CD4-positive, CD25-positive, alpha-beta regulatory T cell (primary cell): ENCODE results near the gene TPRA1. TPM values are rescaled to one million over a fixed set of nuclear protein-coding genes. Genes with fewer than 3 reads are reported as not detected.

Experiments used
- ATAC-seq, 2 donors: fragments of 150-1000 bp; cut with Tn5 transposase; one replicate each; pipeline ENCODE4 v1.10.0; 2021; ENCODE audit warnings: low read depth in 2 of 2, moderate number of reproducible peaks in 2 of 2, moderate library complexity in 1 of 2
- DNase-seq, 3 donors: peaks; one replicate each; pipeline versions ENCODE4 v3.0.0 to v3.0.0-alpha.2; 2012 to 2022; ENCODE audit warnings: mixed read lengths in 1 of 3
- H3K27ac ChIP-seq: one replicate; pipeline ENCODE4 v1.7.0; 2013; ENCODE audit warnings: mild to moderate bottlenecking, low read length; ENCODE audit not compliant: insufficient read depth, poor library complexity, severe bottlenecking
- H3K27me3 ChIP-seq: one replicate; pipeline ENCODE4 v1.7.0; 2013; ENCODE audit warnings: low read length; ENCODE audit not compliant: control insufficient read depth, insufficient read depth
- H3K36me3 ChIP-seq: one replicate; pipeline ENCODE4 v1.7.0; 2013; ENCODE audit warnings: mild to moderate bottlenecking, low read length, moderate library complexity; ENCODE audit not compliant: control insufficient read depth, insufficient read depth
- H3K4me1 ChIP-seq: 2 replicates; pipeline ENCODE4 v1.7.0; 2013; ENCODE audit warnings: mild to moderate bottlenecking, low read length; ENCODE audit not compliant: insufficient read depth, control insufficient read depth, poor library complexity, severe bottlenecking
- H3K4me3 ChIP-seq: one replicate; pipeline ENCODE4 v1.7.0; 2013; ENCODE audit warnings: low read depth, mild to moderate bottlenecking, low read length, moderate library complexity
- H3K9me3 ChIP-seq, 2 experiments: 1 replicate in 1 of 2; 2 replicates in 1 of 2; pipeline ENCODE4 v1.7.0; 2013; ENCODE audit warnings: low read length in 2 of 2, mild to moderate bottlenecking in 1 of 2, moderate library complexity in 1 of 2; ENCODE audit not compliant: control insufficient read depth in 2 of 2
- H3K27ac Mint-ChIP-seq, 3 donors: one replicate each; pipeline ENCODE4 v1.8.0; 2020 to 2022; ENCODE audit warnings: mild to moderate bottlenecking in 3 of 3, mixed read lengths in 3 of 3, moderate library complexity in 2 of 3
- H3K27me3 Mint-ChIP-seq: one replicate; pipeline ENCODE4 v1.8.0; 2022; ENCODE audit warnings: mild to moderate bottlenecking, mixed read lengths
- H3K36me3 Mint-ChIP-seq: one replicate; pipeline ENCODE4 v1.8.0; 2020; ENCODE audit warnings: mixed read lengths
- H3K4me1 Mint-ChIP-seq, 4 donors: one replicate each; pipeline ENCODE4 v1.8.0; 2020 to 2022; ENCODE audit warnings: mixed read lengths in 4 of 4, mild to moderate bottlenecking in 1 of 4
- H3K4me3 Mint-ChIP-seq, 4 donors: one replicate each; pipeline ENCODE4 v1.8.0; 2020 to 2022; ENCODE audit warnings: mild to moderate bottlenecking in 4 of 4, mixed read lengths in 4 of 4, moderate library complexity in 3 of 4
- H3K9me3 Mint-ChIP-seq, 7 donors: one replicate each; pipeline ENCODE4 v1.8.0; 2020 to 2022; ENCODE audit warnings: mixed read lengths in 7 of 7, mild to moderate bottlenecking in 3 of 7, moderate library complexity in 2 of 7
- polyA plus RNA-seq, 4 donors: library from polyadenylated mRNA; unstranded; fragments of 300-500 nt; fragmentation: Illumina TruSeq; gene quantifications; one replicate each; pipeline ENCODE4 v1.2.3, GENCODE V29; 2021
- total RNA-seq: library from RNA; stranded (reverse); gene quantifications from one replicate; pipeline ENCODE4 v1.2.3, GENCODE V29; 2022

The TPRA1 gene
- total and polyA plus RNA-seq, 5 donors from 2014 or later: 14.0 to 27.4 (median 24.0) TPM

DNA sequence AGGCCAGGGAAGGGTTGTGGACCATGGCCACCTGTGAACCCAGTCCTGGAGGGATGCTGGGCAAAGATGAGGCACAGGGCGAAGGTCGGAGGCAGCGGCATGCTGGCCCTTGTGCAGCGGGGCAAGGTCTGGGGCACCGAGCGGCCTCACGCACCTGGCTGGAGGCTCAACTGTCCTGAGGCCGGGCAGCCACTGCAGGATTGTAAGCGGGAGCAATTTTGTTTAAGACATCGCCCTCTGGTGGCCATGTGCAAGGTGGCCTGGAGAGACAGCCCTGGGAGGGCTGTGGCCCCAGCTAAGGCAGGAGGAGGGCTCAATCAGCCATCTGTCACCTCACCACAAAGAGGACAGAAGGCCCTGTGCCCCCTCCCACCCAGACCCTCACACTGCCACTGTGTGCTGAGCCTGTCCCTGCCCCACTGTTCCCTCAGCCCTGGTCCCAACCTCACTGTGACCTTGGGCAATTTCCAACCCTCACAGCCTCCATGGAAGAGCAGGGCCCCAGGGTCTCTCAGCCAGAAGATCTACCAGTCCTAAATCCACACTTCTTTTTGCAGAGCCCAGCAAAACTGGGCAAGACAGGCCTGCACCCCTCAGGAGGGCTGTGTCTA is 46.2 kb downstream of the TPRA1 start:
- no peak overlapping the region for H3K27ac Mint-ChIP-seq
- Histone ChIP-seq H3K4me3 (no peak overlapping the region), H3K27ac (no peak overlapping the region), H3K27me3 (no peaks in the 10 kb centered on the region), H3K4me1 (peaks cover 9% of the 10 kb centered on the region), H3K9me3 (no peaks in the 10 kb centered on the region), H3K36me3 (no peaks in the 10 kb centered on the region)
- H3K4me1 Mint-ChIP-seq: peaks cover 0 to 15% (median 4%) of the 10 kb centered on the region in 4 donors
- peak overlapping the region in 1 of 4 donors; percentile 49 for H3K4me3 Mint-ChIP-seq
- H3K27me3 Mint-ChIP-seq: peaks cover 5% of the 10 kb centered on the region
- H3K36me3 Mint-ChIP-seq: no peaks in the 10 kb centered on the region
- DNase-seq (peak; percentile 29 to 51 (median 49)), ATAC-seq (peak in 1 of 2 donors; percentile 40)
- H3K9me3 Mint-ChIP-seq: no peaks in the 10 kb centered on the region

DNA sequence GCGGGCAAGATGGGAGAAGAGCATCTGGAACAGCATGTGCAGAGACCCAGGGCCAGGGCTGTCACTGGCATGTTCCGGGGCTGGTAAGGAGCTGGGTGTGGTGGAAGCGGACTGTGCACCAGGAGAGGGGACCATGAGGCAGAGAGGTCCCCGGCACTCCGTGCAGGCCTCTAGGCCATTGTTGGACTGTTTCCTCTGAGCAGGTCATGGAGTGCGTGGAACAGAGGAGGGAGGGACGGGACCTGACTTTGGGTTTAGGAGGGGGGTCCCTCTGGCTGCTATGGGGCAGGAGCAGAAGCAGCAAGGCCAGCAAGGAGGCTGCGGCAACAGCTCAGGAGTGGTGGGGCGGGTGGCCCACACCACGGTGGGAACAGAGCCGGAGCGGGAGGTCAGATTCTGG is 47.1 kb downstream of the TPRA1 start:
- Histone ChIP-seq H3K9me3 (no peaks in the 10 kb centered on the region), H3K27ac (no peak overlapping the region), H3K36me3 (no peaks in the 10 kb centered on the region), H3K4me1 (peaks cover 9% of the 10 kb centered on the region), H3K4me3 (no peak overlapping the region), H3K27me3 (no peaks in the 10 kb centered on the region)
- Mint-ChIP-seq H3K27ac (no peak overlapping the region), H3K27me3 (peaks cover 5% of the 10 kb centered on the region), H3K36me3 (no peaks in the 10 kb centered on the region), H3K4me3 (no peak overlapping the region), H3K4me1 (peaks cover 0 to 15% (median 4%) of the 10 kb centered on the region in 4 donors), H3K9me3 (no peaks in the 10 kb centered on the region)
- DNase-seq (no peak), ATAC-seq (no peak)

DNA sequence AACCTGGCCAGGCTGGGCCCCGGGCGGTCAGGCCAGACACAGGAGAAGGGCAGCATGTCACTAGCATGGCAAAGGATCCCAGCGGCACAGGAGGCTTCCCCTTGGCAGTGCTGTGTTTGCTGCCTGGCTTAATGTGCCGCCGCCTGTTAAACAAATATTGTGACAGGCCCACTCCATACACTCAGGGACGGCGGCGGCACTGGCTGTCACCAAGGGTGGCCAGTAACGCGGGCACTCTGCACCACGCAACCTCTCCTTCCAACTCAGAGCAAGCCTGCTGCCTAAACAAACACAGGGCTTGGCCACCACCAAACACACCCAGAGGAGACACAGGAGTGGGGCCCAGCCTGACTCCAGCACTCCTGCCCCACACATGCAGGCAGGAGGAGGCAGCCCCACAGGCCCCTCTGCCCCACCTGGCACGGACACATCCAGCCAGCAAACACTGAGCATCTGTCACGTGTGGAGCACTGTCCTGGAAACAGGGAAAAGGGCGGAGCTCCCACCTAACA is 48.0 kb downstream of the TPRA1 start:
- H3K36me3 Mint-ChIP-seq: no peaks in the 10 kb centered on the region
- H3K4me3 Mint-ChIP-seq: no peak overlapping the region
- H3K4me1 Mint-ChIP-seq: peaks cover 0 to 11% (median 2%) of the 10 kb centered on the region in 4 donors
- H3K4me1 ChIP-seq: peaks cover 3% of the 10 kb centered on the region
- H3K27ac ChIP-seq: no peak overlapping the region
- no peaks in the 10 kb centered on the region for H3K27me3 ChIP-seq
- no peak for DNase-seq
- H3K4me3 ChIP-seq: no peak overlapping the region
- H3K9me3 ChIP-seq: no peaks in the 10 kb centered on the region
- H3K27me3 Mint-ChIP-seq: peaks cover 9% of the 10 kb centered on the region
- ATAC-seq: no peak
- H3K9me3 Mint-ChIP-seq: peaks cover 0 to 2% (median 0%) of the 10 kb centered on the region in 7 donors
- H3K27ac Mint-ChIP-seq: no peak overlapping the region
- H3K36me3 ChIP-seq: no peaks in the 10 kb centered on the region

DNA sequence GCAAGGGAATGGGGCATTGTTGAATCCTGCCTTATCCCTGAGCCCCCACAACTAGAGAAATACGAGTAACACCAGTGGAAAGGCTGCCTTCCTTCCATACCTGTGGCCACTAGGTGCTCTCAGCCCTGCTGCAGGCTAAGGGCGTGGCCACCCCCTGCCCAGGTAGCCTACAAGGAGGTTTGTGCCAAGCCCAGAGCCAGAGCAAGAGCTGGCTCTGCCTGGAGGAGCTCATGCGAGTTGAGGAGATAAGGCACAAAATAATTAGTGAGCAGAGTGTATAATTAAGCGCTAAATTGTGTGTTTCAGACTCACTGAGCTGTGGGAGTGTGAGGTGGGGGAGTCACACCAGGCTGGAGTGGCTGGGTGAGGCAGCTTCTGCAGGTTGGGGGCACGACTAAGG is 49.2 kb downstream of the TPRA1 start:
- no peak overlapping the region for H3K4me3 ChIP-seq
- H3K36me3 ChIP-seq: no peaks in the 10 kb centered on the region
- peaks cover 0 to 2% (median 0%) of the 10 kb centered on the region in 7 donors for H3K9me3 Mint-ChIP-seq
- no peaks in the 10 kb centered on the region for H3K9me3 ChIP-seq
- no peaks in the 10 kb centered on the region for H3K36me3 Mint-ChIP-seq
- ATAC-seq (no peak), DNase-seq (no peak)
- H3K4me3 Mint-ChIP-seq: no peak overlapping the region
- H3K4me1 ChIP-seq: no peaks in the 10 kb centered on the region
- no peak overlapping the region for H3K27ac ChIP-seq
- H3K27me3 Mint-ChIP-seq: peaks cover 11% of the 10 kb centered on the region
- no peaks in the 10 kb centered on the region for H3K27me3 ChIP-seq
- H3K27ac Mint-ChIP-seq: no peak overlapping the region
- H3K4me1 Mint-ChIP-seq: peaks cover 0 to 6% (median 0%) of the 10 kb centered on the region in 4 donors

DNA sequence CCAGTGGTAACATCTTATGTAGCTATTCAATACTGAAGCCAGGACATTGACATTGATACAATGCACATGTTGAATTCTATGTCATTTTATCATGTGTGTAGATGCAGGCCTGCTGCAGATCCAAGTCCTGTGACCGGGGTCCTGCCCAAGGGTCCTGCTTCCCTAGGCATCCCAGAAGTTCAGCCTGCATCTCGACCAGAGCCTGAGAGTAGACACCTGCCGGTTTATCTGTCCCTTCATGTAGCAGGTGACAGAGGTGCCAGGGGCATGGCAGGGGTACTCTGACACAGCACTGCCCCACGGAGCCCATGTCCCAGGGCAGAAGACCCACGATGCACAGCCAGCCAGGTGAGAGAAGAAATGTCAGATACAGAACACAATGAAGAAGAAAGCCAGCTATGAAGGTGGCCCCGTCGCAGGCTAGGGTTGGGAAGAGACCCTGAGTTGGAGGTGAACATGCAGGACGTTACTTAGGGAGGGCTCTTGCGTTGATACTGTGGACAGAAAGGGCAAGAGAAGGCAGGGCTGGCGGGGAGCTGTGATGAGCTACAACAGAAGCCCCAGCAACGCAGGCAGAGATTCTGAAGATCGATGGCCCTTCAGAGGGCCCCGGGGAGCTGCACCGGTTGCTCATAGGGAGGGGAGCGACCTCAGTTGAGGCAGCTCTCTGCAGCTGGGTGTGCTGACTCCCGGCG is 51.0 kb downstream of the TPRA1 start:
- H3K4me1 ChIP-seq: no peaks in the 10 kb centered on the region
- ATAC-seq (no peak), DNase-seq (no peak)
- H3K9me3 Mint-ChIP-seq: peaks cover 0 to 2% (median 0%) of the 10 kb centered on the region in 7 donors
- H3K9me3 ChIP-seq: no peaks in the 10 kb centered on the region
- peaks cover 11% of the 10 kb centered on the region for H3K27me3 Mint-ChIP-seq
- no peak overlapping the region for H3K27ac ChIP-seq
- H3K27me3 ChIP-seq: no peaks in the 10 kb centered on the region
- H3K4me1 Mint-ChIP-seq: peaks cover 0 to 4% (median 0%) of the 10 kb centered on the region in 4 donors
- H3K36me3 Mint-ChIP-seq: no peaks in the 10 kb centered on the region
- H3K27ac Mint-ChIP-seq: no peak overlapping the region
- no peaks in the 10 kb centered on the region for H3K36me3 ChIP-seq
- H3K4me3 Mint-ChIP-seq: no peak overlapping the region
- H3K4me3 ChIP-seq: no peak overlapping the region

DNA sequence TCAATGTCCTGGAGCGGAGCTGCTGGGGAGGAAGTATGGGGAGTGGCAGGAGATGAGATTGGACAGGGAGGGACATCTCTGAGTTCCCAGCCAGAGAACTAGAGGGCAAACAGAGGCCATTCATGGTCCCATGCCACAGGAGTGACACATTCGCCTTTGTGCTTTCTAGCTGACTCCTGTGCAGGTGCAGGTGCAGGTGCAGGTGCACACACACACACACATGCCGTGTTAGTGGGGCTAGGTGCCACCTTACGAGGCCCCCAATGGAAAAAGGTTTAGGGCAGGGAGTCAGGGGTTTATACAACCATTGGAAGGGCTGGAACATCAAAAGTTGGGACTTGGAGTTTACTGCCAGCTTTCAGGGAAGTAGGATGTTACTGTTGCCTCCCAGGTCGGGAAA is 52.0 kb downstream of the TPRA1 start:
- H3K4me1 ChIP-seq: no peaks in the 10 kb centered on the region
- Mint-ChIP-seq H3K9me3 (peaks cover 0 to 2% (median 0%) of the 10 kb centered on the region in 7 donors), H3K36me3 (no peaks in the 10 kb centered on the region), H3K4me1 (peaks cover 0 to 4% (median 0%) of the 10 kb centered on the region in 4 donors), H3K27me3 (peaks cover 13% of the 10 kb centered on the region), H3K4me3 (no peak overlapping the region), H3K27ac (no peak overlapping the region)
- no peak overlapping the region for H3K4me3 ChIP-seq
- H3K36me3 ChIP-seq: no peaks in the 10 kb centered on the region
- H3K27me3 ChIP-seq: no peaks in the 10 kb centered on the region
- H3K9me3 ChIP-seq: no peaks in the 10 kb centered on the region
- ATAC-seq (no peak), DNase-seq (no peak)
- H3K27ac ChIP-seq: no peak overlapping the region

DNA sequence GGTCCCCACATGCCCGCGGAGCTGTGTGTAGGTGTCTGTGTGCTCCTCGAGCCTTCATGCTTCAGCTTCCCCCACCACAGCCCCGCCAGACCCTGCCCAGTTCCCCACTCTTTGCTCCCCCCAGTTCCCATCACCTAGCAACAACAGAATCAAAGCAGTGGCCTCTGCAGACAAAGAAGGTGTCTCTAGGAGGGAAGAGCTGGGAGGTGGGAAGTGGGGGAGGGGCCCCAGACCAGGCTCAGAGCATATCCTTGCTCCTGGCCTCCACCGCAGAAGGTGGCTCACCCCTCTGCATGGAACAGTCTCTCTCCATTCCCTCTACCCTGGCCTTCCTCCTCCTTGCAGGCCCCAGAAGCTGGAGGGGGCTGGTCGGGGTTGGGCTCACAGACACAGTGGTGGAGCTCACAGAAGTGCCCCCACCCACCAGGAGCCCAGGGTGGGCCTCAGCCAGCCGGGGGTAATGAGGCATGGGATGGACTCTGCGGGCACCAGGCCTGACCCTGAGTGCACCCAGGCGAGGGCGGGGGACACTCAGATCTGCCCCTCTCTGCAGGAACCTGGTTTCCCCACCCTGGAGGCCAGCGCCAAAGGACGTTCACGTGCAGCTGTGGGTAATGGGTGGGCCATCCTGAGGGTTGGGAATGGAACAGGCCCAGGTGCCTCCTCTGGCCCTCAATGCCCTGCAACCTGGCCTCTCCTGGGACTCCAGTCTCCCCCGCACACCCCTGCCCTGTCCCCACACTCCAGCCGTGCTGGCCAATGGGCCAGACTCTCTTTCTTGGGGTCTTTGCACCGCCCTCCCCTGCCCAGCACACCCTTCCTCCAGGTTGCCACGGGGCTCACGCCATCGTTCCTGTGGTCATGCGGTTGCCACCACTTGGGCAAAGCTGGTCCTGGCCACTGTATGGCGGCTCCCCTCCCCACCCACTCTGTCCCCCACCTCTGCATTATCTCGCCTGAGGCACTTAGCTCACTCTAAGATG is 53.4 kb downstream of the TPRA1 start:
- H3K4me1 Mint-ChIP-seq: peaks cover 0 to 4% (median 0%) of the 10 kb centered on the region in 4 donors
- H3K27me3 Mint-ChIP-seq: peaks cover 10% of the 10 kb centered on the region
- Histone ChIP-seq H3K4me3 (no peak overlapping the region), H3K27me3 (no peaks in the 10 kb centered on the region), H3K36me3 (no peaks in the 10 kb centered on the region), H3K9me3 (no peaks in the 10 kb centered on the region), H3K27ac (no peak overlapping the region), H3K4me1 (no peaks in the 10 kb centered on the region)
- no peak overlapping the region for H3K27ac Mint-ChIP-seq
- H3K9me3 Mint-ChIP-seq: peaks cover 0 to 2% (median 0%) of the 10 kb centered on the region in 7 donors
- no peak overlapping the region for H3K4me3 Mint-ChIP-seq
- ATAC-seq: no peak
- DNase-seq: no peak
- H3K36me3 Mint-ChIP-seq: no peaks in the 10 kb centered on the region
